ENCODE data around the gene SMIM27.
A peak's percentile ranks its signal among the peaks of the same experiment; 100 is the strongest.
"Not testable (repeated sequence)": the region's sequence is repeated elsewhere in the genome, so short reads cannot be mapped to it uniquely, and the experiment has no call there.

Gene SMIM27

DNA sequence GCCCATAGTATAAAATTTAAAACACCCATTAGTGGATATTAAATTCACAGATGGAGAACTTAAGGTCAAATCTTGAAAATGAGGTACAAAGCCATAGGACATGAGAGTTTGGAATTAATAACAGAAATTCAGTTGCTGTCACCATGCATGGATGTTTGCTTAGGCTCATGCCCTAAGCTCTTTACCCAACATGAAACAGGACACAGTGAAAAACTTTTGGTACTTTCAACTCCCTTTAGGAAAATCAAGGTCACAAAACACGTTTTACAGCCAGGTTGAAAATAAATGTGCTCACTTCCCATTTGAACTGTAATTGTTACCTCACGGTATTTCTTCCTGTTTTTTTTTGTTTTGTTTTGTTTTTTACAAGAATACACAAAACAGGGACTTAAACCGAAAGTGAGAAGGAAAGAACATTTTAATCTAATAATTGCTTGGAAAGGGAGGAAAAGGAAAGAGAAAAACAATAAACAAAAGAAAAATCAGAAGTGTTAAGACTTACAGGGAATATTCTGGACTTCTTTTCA is 6.3 kb downstream of the SMIM27 start:
- DNase-seq, result no peak

DNA sequence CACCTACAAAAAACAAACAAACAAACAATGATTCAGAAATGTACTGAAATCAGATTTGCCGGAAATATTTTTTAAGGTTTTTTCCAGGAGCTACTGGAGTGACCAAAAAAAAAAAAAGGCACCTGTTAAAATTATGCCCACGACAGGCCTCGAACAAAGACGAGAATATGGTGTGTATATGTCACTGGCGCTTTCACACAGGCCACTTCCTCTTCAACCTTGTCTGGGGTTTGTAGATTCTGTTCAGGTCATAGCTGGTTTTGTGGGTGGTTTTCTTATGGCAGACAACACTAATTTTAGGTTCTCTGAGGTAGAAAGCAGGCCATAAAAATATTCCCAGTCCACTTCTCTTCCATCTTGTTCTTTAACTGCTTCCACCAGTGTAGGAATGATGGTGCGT is 13.8 kb downstream of the SMIM27 start:
- no peak for DNase-seq

GRCh38 chr9:32566770-32567169 is 14.6 kb downstream of the SMIM27 start:
- DNase-seq, result no peak

DNA sequence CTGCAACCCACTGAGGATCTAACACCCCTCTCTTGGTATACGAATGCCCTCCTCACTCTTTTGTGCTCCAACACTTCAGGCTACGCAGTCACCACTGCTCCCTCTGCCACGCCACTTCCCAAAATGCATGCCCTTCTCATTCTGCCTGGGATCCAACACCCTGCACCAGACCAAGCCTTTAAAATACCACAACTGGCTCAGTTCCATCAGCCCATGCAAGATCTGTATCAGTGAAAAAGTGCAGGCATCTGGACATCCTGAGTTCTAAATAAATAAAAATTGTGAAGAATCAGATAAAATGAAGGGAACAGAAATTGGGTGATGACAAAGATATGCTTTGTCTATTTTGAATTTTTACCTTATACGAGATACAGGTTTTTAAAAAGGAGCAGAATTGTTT is 18.1 kb downstream of the SMIM27 start:
- no peak for DNase-seq

DNA sequence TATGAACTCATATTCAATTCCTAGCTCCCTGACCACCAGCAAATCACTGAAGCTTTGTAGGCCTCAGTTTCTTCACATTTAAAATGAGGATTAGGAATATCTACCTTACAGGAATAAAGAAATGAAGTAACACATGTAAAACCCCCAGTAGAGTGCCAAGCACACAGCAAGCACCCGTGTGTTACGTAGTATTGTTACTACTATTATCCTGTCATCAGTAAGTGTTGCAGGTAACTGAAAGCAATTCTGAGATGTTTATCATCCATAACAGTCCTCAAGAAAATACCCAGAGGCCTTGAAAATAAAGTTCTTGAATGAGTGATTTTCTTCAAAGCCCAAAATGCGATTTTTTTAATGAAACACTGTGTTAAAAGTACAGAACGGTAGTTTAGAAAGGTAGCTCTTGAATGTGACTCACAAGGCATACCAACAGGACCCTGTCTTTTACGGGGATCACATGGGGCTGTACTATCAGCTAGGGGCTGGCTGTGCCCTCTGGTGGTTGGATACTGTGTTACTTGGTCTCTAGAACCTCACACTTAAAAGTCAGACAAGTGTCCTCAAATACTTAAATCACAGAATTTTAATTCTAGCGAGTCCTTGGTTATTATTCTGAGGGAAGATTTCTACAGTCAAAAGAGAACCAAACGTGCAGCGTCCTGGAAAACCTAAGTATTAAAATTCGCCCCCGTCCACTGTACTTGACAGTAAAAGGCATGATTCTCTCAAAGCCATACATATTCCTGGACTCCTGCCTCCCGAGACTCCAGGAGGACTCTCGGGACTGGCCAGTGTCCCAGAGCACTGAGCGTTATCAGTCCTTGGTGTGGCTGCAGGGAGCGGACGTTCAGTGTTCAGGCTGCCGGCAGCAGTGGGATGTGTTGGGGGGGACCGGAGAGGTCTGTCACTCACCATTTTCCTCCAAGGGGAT is 20.1 kb downstream of the SMIM27 start:
- peak; percentile 66 for DNase-seq

DNA sequence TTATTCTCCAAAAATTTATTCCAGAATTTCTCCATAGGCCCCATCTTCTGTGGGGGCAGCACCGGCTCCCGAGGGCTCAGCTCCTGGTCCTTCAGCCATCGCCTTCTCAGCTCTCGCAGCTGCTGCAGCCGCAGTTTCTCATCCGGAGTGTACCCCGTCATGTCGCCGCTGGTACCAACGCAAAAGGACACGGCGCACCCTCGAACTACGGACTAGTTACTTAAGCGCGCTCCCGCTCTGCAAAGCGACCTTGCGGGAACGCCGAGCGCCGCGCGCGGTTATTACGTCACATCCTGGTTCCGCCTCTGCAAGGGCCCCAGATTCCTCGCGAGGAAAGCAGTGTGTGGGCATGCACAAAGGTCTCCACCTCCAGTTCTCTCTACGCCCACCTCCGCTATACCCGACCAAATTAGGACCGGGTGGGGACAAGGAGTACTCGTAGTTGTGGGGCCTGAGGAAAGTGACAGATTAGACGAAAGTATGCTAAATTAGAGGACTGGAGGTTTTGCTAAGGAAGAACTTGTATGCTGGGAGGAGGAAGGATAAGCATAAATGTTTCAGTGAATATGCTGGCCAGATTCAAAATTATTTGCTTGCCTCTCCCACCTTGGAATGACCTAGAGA is 20.9 kb downstream of the SMIM27 start, which contains the start of gene NDUFB6:
Gene NDUFB6, minus strand, starts transcription at position 260 of the 624 bp plus-strand sequence. Its CDS starts 99 bp downstream, at position 161.
- DNase-seq, result peak; percentile 91

DNA sequence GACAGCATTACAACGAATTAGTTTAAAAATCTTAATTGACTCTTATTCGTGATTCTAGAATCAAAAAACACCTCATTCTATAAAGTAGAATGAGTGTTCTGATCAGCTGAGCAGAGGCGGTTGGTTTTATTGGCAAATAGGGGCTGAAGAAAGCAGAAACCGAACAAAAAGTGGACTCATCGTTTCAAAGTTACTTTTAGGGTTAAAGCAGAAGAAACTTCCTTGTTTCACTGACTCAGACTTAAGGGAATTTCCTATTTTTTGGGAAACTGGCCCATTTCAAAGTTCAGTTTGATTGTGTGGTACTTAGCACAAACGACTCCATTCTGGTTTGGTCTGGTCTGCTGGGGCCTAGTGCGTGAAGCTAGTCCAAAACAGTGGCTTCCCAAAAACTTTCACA is 21.7 kb downstream of the SMIM27 start:
- DNase-seq, result no peak

- DNase-seq, result no peak
Measured at GRCh38 chr9:32574858-32575257, 22.7 kb downstream of the SMIM27 start.

DNA sequence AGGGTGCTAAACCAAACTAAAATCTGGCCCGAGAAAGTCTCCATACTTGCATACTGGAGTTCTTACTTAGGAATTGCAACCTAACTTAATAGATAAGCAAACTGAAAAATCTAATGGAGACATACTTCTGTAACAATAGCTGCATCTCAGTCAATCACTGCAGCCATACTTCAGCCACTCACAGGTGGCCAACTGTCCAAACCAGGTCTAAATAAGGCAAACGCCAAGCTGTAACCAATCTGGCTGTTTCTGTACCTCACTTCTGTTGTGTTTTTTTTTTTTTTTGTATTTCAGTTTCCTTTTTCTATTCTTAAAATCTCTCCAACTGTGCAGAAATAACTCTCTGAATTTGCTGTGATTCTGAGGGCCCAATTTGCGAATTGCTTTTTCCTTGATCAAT is 25.2 kb downstream of the SMIM27 start:
- DNase-seq, result no peak

DNA sequence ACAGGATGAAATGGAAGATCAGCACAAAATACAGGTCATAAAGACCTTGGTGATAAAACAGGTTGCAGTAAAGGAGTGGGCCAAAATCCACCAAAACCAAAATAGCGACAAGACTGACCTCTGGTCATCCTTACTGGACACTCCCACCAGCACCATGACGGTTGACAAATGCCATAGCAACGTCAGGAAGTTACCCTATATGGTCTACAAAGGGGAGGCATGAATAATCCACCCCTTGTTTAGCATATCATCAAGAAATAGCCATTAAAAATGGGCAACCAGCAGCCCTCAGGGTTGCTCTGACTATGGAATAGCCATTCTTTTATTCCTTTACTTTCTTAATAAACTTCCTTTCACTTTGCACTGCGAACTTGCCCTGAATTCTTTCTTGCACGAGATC is 26.8 kb downstream of the SMIM27 start:
- no peak for DNase-seq

GRCh38 chr9:32579706-32580331 is 27.7 kb downstream of the SMIM27 start:
- peak; percentile 37 for DNase-seq

DNA sequence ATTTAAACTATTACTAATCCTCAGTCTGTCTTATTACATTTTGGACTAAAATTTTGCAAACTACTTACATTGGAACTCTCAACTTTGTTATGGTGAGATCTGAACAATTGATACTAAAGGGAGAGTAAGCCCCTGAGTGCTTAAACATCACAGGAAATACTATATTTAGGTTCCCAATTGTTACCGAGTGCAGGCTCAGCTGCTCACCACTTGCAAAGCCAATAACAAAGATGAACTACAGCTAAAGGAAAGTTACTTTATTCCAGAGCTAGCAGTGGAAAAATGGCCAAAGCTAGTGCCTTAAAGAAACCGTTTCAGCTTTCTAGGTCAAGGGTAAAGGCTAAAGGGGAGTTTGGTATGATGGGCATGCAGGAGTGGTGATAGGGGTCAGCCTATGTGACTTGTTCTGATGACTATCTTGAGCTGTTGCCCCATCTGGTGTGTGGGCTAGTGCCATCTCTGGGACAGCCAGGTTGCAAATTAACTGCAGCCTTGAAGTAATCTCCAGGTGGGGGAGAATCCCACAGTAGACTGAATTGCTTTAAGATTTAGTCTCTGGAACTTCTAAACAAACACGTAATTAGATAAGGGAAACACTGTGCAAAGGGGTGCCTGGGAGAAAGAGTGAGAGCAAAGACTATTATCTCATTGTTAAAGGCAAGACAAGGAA is 28.6 kb downstream of the SMIM27 start:
- no peak for DNase-seq

GRCh38 chr9:32581512-32582143 is 29.5 kb downstream of the SMIM27 start:
- peak; percentile 43 for DNase-seq

GRCh38 chr9:32584784-32585183 is 32.7 kb downstream of the SMIM27 start:
- peak; percentile 21 for DNase-seq

GRCh38 chr9:32587901-32588300 is 35.8 kb downstream of the SMIM27 start:
- DNase-seq, result no peak

DNA sequence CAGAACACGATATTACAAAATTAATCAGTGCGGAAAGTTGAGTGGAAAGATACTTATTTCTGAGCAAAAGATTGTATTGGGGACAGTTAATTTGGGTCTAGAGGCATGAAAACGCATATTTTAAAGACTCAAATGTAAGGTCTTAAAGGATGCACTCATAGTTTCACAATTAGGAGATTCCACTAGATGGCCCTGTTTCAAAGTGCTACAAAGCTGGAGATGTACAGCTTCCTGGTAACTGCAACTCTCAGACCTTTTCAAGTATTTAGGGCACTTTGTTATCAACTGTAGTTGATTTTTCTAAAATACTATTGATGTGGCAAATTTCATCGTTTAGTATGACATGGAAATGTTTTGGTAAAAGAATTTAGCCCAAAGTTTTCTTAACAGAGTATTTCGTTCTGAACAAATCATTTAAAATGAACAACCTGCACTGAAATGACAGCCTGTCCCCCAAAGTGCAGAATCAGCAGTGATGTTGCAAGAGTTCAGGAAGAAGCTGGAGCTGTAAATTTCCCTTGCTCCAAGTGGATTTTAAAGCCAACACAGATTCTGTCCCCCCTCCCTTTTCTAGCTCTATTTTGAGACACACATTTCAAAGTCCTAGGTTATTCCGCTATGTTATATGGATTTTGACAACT is 37.1 kb downstream of the SMIM27 start:
- DNase-seq, result peak; percentile 34

DNA sequence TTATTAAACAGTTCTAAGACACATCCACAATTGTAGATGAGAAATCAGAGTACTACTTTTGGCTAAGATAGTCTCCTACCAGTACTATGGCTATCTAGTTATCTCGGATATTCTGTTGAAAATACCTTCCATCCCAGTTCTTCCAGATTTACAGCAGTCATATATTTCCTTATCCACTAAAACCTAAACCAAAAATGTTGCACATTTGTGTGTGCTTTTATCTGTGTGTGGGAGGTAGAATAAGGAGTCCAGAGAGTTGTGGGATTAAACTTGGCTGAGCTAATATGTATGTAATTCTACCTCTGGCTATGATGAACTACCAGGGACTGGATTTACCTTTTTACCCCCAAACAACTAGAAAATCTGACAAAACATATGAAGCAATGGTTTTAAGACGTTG is 38.3 kb downstream of the SMIM27 start:
- no peak for DNase-seq

DNA sequence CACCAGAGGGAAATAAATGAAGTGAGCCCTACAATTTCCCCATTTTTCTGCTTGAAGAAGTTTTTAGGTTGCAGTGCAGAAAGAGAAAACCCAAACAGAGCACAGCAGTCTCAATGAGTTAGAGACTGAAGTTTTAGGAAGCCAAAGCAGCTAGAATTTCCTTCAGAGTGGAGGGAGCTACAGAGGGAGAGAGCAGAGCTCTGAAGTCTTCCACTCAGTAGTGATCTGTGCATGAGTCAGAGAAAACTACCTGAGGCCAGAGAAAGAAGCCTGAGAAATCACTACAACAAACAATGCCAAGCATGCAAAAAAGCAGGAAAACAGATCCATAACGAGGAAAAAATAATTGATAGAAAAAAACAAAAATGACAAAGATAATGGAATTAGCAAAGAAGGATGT is 38.8 kb downstream of the SMIM27 start:
- DNase-seq, result no peak

- no peak for DNase-seq
Measured at GRCh38 chr9:32596096-32596865, 44.2 kb downstream of the SMIM27 start.

DNA sequence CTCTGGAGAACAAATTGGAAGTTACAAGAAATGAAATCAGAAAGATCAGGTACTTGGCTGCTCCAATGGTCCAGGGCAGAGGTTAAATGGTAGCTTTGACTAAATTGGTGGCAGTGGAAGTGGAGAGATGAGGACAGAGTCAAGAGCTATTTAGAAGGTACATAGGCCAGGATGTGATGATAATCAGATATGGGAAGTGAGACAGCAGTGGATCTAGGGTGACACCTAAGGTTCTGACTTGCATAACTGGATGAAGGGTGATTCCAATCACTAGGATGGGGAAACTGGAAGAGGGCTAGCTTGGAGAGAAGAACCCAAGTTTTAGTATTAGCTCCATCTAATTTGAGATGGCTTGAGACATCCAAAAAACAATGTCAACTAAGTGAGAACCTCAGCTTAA is 44.8 kb downstream of the SMIM27 start:
- DNase-seq, result no peak

DNA sequence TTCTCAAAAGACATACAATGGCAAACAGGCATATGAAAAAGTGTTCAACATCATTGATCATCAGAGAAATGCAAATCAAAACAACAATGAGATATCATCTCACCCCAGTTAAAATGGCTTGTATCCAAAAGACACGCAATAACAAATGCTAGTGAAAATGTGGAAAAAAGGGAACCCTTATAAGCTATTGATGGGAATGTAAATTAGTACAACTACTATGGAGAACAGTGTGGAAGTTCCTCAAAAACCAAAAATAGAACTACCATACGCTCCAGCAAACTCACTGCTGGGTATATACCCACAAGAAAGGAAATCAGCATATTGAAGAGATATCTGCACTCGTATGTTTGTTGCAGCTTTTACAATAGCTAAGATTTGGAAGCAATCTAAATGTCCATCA is 46.9 kb downstream of the SMIM27 start:
- not testable (repeated sequence) for DNase-seq

All from fibroblast of skin of right quadriceps (primary cell).